ENCODE data around the gene RPS6KA3.
A peak's percentile ranks its signal among the peaks of the same experiment; 100 is the strongest.

Gene RPS6KA3

DNA sequence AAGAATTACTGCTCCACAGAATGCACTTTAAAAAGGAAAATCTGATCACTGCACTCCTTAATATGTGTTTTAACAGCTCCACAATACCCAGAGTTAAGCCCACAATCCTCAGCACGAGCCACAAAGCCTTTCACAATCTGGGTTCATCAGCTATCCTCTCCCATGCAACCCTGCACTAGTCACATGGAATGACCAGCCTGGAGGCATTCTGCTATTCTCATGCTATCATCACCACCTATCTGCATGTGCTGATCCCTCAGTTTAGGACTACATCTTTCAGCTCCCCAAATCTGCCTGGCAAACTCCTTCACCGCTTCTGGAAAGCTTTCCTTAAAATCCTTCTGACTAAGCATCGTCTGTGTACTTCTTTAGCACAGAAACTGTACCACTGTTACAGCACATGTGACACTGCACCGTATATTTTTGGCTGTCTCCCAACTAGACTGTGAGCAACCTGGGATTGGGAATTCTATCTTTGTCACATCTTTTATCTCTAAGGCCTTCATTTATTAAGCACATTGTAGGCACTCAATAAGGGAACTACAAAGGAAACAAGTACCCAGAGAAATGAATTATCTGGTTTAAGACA lies 106.8 kb downstream of the RPS6KA3 start:
- Mint-ChIP-seq H3K4me1 (ENCODE audit: low read depth) (no peaks in the 10 kb centered on the region), H3K27ac (no peak overlapping the region), H3K9me3 (no peaks in the 10 kb centered on the region), H3K36me3 (ENCODE audit: low read depth) (peaks cover 45% of the 10 kb centered on the region), H3K4me3 (no peak overlapping the region), H3K27me3 (no peaks in the 10 kb centered on the region)

DNA sequence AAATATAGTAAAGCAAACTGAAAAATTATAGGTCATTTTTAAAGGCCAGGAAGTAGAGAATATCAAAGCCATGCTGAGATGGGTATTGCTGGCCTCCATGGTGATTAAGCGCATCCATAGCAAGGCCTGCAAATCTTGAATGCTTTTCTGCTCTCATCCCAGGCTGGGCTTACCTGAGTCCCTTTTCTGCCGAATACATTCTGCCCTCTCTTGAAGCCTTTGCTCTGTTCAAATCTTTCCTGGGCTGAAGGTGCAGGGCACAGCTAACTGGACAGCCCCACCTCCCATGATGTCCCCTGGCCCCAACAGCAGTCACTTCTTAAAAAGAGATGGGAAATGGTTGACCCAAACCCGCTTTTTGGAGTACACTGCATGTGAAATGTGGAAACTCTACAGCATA lies 115.0 kb downstream of the RPS6KA3 start:
- no peak overlapping the region for H3K4me3 Mint-ChIP-seq
- peaks cover 39% of the 10 kb centered on the region for H3K36me3 Mint-ChIP-seq (ENCODE audit: low read depth)
- H3K27ac Mint-ChIP-seq, result no peak overlapping the region
- H3K9me3 Mint-ChIP-seq, result no peaks in the 10 kb centered on the region
- H3K27me3 Mint-ChIP-seq, result no peaks in the 10 kb centered on the region
- H3K4me1 Mint-ChIP-seq (ENCODE audit: low read depth), result peaks cover 12% of the 10 kb centered on the region

DNA sequence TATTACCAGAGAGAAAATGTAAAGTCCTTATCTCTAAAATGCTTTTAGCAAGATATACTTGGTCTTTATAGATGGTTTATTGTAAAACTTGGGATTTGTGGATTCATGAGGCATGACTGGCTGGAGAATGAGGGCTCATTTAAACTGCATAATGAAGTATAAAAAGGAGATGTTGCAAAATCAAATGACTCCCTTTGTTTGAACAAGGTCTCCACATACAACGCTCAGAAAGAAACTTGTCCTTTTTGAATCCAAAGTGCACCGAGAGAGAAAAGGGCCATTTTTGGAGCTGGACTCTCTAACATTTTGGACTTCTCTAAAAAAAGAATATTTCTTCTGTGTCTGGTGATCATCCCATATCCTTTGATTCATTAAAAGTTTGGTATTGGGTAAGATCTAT lies 117.4 kb downstream of the RPS6KA3 start:
- H3K36me3 Mint-ChIP-seq (ENCODE audit: low read depth), result peaks cover 26% of the 10 kb centered on the region
- peaks cover 19% of the 10 kb centered on the region for H3K4me1 Mint-ChIP-seq (ENCODE audit: low read depth)

DNA sequence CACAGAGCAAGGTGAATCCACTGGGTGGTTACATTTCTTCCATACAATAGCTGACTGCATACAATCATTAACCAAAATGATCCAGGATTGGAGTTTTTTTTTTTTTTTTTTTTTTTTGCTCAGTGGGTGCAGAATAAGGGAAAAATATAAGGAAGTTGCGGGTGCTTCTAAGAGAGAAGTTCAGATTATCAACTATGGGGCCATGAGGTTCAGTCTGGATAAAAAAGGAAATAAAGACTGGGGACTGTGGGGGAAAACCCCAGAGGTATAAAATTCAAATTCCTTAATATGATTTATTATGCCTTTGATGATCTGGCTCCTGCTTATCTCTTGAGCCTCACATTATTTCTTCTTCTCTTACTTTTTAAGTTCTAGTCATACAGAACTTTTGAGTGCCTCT lies 119.1 kb downstream of the RPS6KA3 start:
- H3K4me3 Mint-ChIP-seq, result no peak overlapping the region
- H3K9me3 Mint-ChIP-seq, result no peaks in the 10 kb centered on the region
- peaks cover 20% of the 10 kb centered on the region for H3K36me3 Mint-ChIP-seq (ENCODE audit: low read depth)
- H3K27me3 Mint-ChIP-seq, result no peaks in the 10 kb centered on the region
- H3K4me1 Mint-ChIP-seq (ENCODE audit: low read depth), result peaks cover 34% of the 10 kb centered on the region
- H3K27ac Mint-ChIP-seq, result no peak overlapping the region

More for the DNA sequence above, 117.4 kb downstream of the RPS6KA3 start:
- Mint-ChIP-seq H3K9me3 (no peaks in the 10 kb centered on the region), H3K27ac (no peak overlapping the region), H3K27me3 (no peaks in the 10 kb centered on the region), H3K4me3 (no peak overlapping the region)

DNA sequence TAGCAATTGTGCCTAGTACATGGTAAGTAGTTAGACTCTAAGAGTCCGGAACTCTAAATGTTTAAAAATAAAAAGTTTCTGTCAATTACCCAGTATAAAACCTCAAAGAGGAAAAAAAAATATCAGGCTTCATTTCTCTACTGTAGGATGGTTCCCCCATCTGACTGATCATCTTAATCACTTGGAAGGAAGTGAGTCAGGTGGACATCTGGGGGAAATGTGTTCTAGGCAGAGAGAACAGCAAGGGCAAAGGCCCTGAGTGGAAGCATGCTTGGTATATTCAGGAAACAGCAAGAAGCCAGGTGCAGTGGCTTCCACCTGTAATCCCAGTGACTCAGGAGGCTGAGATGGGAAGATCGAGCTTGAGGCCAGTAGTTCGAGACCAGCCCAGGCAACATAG lies 122.2 kb downstream of the RPS6KA3 start:
- Mint-ChIP-seq H3K27ac (peak overlapping the region; percentile 56), H3K36me3 (ENCODE audit: low read depth) (peaks cover 16% of the 10 kb centered on the region), H3K4me1 (ENCODE audit: low read depth) (peaks cover 42% of the 10 kb centered on the region), H3K4me3 (no peak overlapping the region), H3K27me3 (no peaks in the 10 kb centered on the region), H3K9me3 (no peaks in the 10 kb centered on the region)

DNA sequence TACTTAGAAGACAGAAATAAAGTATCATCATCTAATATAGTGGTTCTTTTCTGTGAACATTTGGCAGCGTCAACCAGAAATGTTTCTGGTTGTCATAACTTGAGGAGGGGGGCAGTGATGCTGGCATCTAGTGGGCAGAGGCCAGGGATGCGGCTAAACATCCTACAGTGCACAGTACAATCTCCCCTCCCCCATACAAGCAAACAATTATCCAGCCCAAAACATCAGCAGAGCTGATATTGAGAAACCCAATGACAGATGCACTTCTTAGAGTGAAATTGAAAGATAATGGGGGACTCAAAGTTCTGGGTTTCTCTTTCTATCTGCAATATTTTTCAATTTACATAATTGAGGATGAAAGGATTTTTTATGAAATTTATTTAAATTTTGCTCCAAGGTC lies 123.1 kb downstream of the RPS6KA3 start:
- Mint-ChIP-seq H3K27ac (no peak overlapping the region), H3K4me3 (no peak overlapping the region), H3K4me1 (ENCODE audit: low read depth) (peaks cover 48% of the 10 kb centered on the region), H3K36me3 (ENCODE audit: low read depth) (peaks cover 17% of the 10 kb centered on the region), H3K27me3 (no peaks in the 10 kb centered on the region), H3K9me3 (no peaks in the 10 kb centered on the region)

DNA sequence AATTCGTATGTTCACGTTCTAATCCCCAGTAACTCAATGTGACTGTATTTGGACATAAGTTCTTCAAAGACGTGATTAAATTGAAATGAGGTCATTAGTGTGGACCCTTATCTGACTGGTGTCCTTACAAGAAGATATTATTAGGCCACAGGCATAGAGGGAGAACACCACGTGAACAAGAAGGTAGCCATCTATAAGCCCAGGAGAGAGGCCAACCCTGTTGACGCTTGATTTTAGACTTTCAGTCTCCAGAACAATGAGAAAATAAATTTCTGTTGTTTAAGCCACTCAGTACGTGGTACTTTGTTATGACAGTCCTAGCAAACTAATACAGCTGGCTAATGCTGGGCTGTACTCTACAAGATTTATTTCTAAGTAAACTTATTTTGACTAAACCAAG lies 123.6 kb downstream of the RPS6KA3 start:
- Mint-ChIP-seq H3K36me3 (ENCODE audit: low read depth) (peaks cover 17% of the 10 kb centered on the region), H3K27ac (peak overlapping the region; percentile 75), H3K4me1 (ENCODE audit: low read depth) (peaks cover 47% of the 10 kb centered on the region), H3K27me3 (no peaks in the 10 kb centered on the region), H3K4me3 (peak overlapping the region; percentile 71), H3K9me3 (no peaks in the 10 kb centered on the region)

DNA sequence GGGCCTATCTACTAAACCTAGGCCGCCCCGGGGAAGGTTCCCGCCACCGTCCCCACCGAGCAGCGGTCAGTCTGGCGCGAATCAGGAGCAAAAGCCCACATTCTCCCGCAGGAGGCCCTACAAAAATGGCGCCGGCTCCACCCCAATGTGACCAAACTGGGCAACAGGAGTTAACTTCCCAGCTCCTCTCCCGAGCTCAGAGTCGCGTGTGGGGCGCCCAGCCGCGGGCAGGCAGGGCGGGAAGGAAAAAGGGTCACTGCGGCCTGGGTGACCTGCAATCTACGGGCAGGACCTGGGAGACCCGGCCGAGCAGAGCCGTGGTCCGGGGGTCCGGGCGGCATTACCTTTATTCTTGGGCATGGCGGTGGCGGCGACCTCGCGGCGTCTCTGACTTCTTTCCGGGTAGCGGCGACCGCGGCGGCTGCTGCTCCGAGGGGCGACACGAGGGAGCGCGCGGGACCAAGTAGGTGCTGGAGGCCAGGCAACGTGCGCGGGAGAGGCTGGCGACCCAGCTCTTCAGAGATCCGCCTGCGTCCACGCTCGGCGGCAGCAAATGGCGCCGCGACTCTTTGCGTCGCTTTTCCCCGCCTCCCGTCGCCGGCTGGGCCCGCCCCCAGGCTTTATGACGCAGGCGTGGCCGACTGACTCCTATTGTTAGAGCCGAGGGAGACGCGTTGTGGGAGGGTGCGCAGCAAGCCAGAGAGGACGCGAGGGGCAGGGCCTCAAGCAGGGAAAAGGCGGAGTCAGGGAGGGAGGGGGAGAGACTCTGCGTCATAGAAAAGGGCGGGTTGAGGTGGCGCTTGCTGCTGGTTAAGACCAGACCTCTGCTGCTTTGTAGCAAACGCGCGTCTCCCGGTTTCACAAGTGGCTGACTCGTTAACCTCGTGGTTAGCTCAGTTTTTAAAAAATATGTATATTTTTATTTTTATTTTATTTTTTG lies 125.2 kb downstream of the RPS6KA3 start, which contains the start of gene EIF1AX:
TSS of gene EIF1AX (minus strand) at position 558 of the 940 bp plus-strand sequence. CDS start at position 360, 198 bp downstream.
- H3K4me1 Mint-ChIP-seq (ENCODE audit: low read depth), result peaks cover 42% of the 10 kb centered on the region
- H3K36me3 Mint-ChIP-seq (ENCODE audit: low read depth), result peaks cover 26% of the 10 kb centered on the region
- peak within 1 kb of the TSS; percentile 79 for H3K27ac Mint-ChIP-seq
- no peaks in the 10 kb centered on the region for H3K27me3 Mint-ChIP-seq
- H3K4me3 Mint-ChIP-seq, result peak within 1 kb of the TSS; percentile 91
- H3K9me3 Mint-ChIP-seq, result no peaks in the 10 kb centered on the region

DNA sequence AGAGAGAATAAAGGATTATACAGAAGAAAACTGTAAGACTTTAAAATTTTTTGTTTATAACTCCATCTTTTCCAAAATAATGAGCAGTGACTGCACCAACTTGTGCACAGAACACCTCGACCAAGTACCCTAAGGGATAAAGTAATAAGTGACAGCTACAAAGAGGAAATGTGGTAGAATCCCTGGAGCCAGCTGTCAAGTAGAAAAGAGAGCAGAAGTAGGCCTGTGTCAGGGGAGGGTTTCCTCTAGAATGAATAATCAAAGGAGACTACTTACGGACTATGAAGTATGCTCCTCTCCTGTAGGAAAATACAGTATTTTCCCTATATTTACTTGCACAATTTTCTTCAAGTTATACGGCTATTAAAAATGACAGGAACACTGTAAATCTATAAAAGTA lies 126.3 kb downstream of the RPS6KA3 start:
- H3K9me3 Mint-ChIP-seq, result no peaks in the 10 kb centered on the region
- H3K27ac Mint-ChIP-seq, result peak overlapping the region; percentile 26
- H3K4me1 Mint-ChIP-seq (ENCODE audit: low read depth), result peaks cover 53% of the 10 kb centered on the region
- H3K4me3 Mint-ChIP-seq, result peak overlapping the region; percentile 91
- no peaks in the 10 kb centered on the region for H3K27me3 Mint-ChIP-seq
- peaks cover 38% of the 10 kb centered on the region for H3K36me3 Mint-ChIP-seq (ENCODE audit: low read depth)

DNA sequence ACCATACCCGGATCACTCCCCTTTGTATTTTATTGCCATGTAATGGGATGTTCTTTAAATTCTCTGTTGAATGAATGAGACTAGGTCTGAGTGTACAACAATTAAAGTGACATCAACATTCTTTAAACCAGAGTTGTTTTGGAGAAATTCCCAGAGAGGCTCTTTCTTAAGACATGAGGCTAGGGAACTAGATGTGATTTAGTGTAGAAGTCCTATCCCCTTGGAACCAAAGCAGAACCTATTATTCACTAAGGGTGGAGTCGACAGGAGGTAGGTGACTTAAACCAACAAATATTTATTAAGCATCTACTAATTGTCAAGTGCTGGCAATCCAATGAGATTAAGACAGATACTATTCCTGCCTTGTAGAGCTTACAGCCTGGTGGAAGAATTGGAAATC lies 126.7 kb downstream of the RPS6KA3 start:
- Mint-ChIP-seq H3K9me3 (no peaks in the 10 kb centered on the region), H3K27ac (no peak overlapping the region), H3K4me1 (ENCODE audit: low read depth) (peaks cover 53% of the 10 kb centered on the region), H3K4me3 (peak overlapping the region; percentile 91), H3K27me3 (no peaks in the 10 kb centered on the region), H3K36me3 (ENCODE audit: low read depth) (peaks cover 38% of the 10 kb centered on the region)

DNA sequence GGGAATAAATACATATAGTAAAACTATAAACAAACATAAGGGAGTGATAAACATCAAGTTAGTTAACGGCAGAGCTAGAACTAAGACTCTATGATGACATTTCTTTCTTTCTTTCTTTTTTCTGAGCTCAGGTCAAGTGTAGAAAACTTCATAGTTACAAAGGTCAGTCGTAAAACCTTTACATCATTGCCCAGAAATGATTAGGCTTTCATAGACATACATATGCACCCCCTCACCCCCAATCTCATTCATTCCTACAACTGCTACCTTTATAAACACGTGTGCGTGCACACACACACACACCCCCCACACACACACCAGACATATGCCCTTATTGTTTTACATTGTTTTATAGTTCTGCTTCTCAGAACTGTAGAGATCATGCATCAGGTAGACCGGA lies 130.8 kb downstream of the RPS6KA3 start:
- no peaks in the 10 kb centered on the region for H3K27me3 Mint-ChIP-seq
- H3K4me3 Mint-ChIP-seq, result peak overlapping the region; percentile 10
- no peak overlapping the region for H3K27ac Mint-ChIP-seq
- no peaks in the 10 kb centered on the region for H3K9me3 Mint-ChIP-seq
- peaks cover 35% of the 10 kb centered on the region for H3K4me1 Mint-ChIP-seq (ENCODE audit: low read depth)
- H3K36me3 Mint-ChIP-seq (ENCODE audit: low read depth), result peaks cover 47% of the 10 kb centered on the region

DNA sequence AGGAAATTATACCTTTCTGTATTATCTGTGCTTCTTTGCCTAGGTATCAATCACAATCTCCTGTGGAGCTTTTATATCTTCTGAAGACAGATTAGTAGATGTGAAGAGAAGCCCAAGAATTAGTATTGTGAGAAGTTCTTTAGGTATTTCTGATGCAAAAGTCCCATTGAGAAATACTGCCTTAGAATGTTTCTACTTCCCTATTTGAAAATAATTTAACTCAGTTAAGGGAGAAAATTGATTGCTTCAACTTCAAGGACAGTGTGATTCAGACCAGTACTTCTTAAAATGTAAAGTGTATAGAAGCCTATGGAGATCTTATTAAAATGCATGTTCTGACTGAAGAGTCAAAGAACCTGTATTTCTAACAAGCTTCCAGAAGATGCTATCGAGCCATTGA lies 134.0 kb downstream of the RPS6KA3 start:
- Mint-ChIP-seq H3K4me1 (ENCODE audit: low read depth) (peaks cover 20% of the 10 kb centered on the region), H3K4me3 (no peak overlapping the region), H3K27me3 (no peaks in the 10 kb centered on the region), H3K27ac (no peak overlapping the region), H3K9me3 (no peaks in the 10 kb centered on the region), H3K36me3 (ENCODE audit: low read depth) (peaks cover 44% of the 10 kb centered on the region)

DNA sequence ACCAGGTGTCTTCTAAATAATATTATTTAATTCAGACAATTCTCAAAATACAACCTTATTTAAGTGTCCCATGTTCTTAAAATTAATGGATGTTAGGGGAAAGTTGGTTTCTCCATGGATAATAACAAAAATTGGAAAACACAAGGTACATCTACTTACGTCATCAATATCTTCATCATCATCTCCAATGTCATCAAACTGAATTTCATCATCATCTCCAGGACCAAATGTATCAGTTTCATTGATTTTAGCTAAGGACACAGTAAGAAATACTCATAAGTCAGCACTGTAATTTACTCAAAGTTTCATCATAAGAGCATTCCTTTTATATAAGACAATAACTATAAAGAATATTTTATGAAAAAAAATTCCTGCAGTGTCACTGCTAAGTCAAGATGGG lies 136.4 kb downstream of the RPS6KA3 start:
- H3K27me3 Mint-ChIP-seq, result no peaks in the 10 kb centered on the region
- H3K9me3 Mint-ChIP-seq, result no peaks in the 10 kb centered on the region
- H3K27ac Mint-ChIP-seq, result no peak overlapping the region
- no peak overlapping the region for H3K4me3 Mint-ChIP-seq
- peaks cover 24% of the 10 kb centered on the region for H3K36me3 Mint-ChIP-seq (ENCODE audit: low read depth)
- peaks cover 4% of the 10 kb centered on the region for H3K4me1 Mint-ChIP-seq (ENCODE audit: low read depth)

DNA sequence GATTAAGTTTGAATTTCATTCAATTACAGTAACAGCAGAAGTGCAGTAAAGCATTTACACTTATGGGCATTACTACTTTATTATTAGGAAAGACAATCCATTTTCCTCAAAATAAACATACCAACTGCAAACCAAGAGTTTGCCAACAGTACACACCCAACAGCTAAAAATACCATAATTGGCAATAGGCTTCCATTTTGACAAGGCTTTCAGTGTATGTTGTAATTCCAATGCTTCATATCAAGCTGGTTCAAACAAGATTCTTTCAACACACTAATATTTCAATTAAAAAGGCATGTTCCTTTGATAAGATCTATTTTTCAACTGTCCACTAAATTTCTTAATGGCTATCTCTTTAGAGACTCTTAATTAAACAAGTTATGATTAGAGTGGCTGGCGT lies 137.2 kb downstream of the RPS6KA3 start:
- Mint-ChIP-seq H3K4me1 (ENCODE audit: low read depth) (peaks cover 4% of the 10 kb centered on the region), H3K27ac (no peak overlapping the region), H3K9me3 (no peaks in the 10 kb centered on the region), H3K4me3 (no peak overlapping the region), H3K36me3 (ENCODE audit: low read depth) (peaks cover 28% of the 10 kb centered on the region), H3K27me3 (no peaks in the 10 kb centered on the region)

DNA sequence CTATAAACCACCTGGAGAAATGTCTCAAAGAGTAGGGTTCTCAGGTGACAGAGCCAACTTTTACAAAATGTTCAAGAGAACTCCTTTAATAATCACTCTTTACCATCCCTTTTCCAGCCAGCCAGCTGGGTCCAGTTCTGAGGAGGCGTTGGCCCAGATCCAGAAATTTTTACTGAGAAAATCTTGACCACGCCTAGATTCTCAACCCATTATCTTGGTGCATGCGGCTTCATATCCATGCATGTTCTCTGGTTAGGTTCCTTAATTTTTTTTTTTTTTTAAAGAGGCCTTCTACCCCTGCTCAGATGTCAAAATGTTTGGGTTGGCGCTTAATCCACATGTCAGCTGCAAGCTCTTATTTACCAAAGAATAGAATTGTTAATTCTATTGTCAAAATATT lies 138.0 kb downstream of the RPS6KA3 start:
- no peak overlapping the region for H3K27ac Mint-ChIP-seq
- H3K27me3 Mint-ChIP-seq, result no peaks in the 10 kb centered on the region
- H3K9me3 Mint-ChIP-seq, result no peaks in the 10 kb centered on the region
- H3K4me3 Mint-ChIP-seq, result no peak overlapping the region
- H3K4me1 Mint-ChIP-seq (ENCODE audit: low read depth), result peaks cover 4% of the 10 kb centered on the region
- H3K36me3 Mint-ChIP-seq (ENCODE audit: low read depth), result peaks cover 33% of the 10 kb centered on the region
